K562 (cell line): ENCODE results near the gene GGA3. TPM values are rescaled to one million over a fixed set of nuclear protein-coding genes. Genes with fewer than 3 reads are reported as not detected.

ENCODE experiments used
- ADNP ChIP-seq: fragments of 200-800 bp; sonication (Bioruptor generic); IDR thresholded peaks from 2 replicates; pipeline ENCODE4 v1.6.1; 2016; ENCODE audit warnings: missing genetic modification characterization, missing compliant biosample characterization
- ARID2 ChIP-seq: fragments of 450-650 bp; IDR thresholded peaks from 2 replicates; pipeline ENCODE4 v1.6.1; 2017; ENCODE audit warnings: antibody characterized with exemption, mild to moderate bottlenecking
- ARNT ChIP-seq, 2 experiments: fragments of 450-650 bp; IDR thresholded peaks; 2 replicates each; pipeline ENCODE4 v1.6.1; 2016; ENCODE audit warnings: mild to moderate bottlenecking in 1 of 2
- BRF2 ChIP-seq: IDR thresholded peaks from 3 replicates; pipeline ENCODE4 v1.6.1; 2011; ENCODE audit warnings: borderline replicate concordance, mild to moderate bottlenecking; ENCODE audit not compliant: insufficient read length, insufficient read depth
- CTCFL ChIP-seq: IDR thresholded peaks from 2 replicates; pipeline ENCODE4 v1.6.1; 2011; ENCODE audit warnings: borderline replicate concordance, low read depth, mild to moderate bottlenecking, moderate library complexity, low read length; ENCODE audit not compliant: insufficient read depth, poor library complexity, severe bottlenecking
- HMG20B ChIP-seq: fragments of 250-450 bp; sonication (Bioruptor Pico); IDR thresholded peaks from 2 replicates; pipeline ENCODE4 v1.5.0; 2021; ENCODE audit warnings: mild to moderate bottlenecking
- HNRNPLL ChIP-seq: fragments of 200-400 bp; formaldehyde crosslinking; IDR thresholded peaks from 2 replicates; pipeline ENCODE4 v1.6.1; 2017; ENCODE audit warnings: low read length, low read depth, mild to moderate bottlenecking; ENCODE audit not compliant: poor library complexity, severe bottlenecking
- KAT7 ChIP-seq: sonication (generic); formaldehyde crosslinking; IDR thresholded peaks from 2 replicates; pipeline ENCODE4 v1.8.0; 2022; ENCODE audit warnings: missing genetic modification reagents, mild to moderate bottlenecking, borderline replicate concordance
- KAT8 ChIP-seq: fragments of 450-650 bp; IDR thresholded peaks from 2 replicates; pipeline ENCODE4 v1.6.1; 2016; ENCODE audit warnings: low read depth, mild to moderate bottlenecking
- NCOA2 ChIP-seq, 2 experiments: fragments of 450-650 bp; IDR thresholded peaks; 2 replicates each; pipeline ENCODE4 v1.6.1; 2018; ENCODE audit warnings: mild to moderate bottlenecking in 2 of 2, moderate library complexity in 1 of 2; ENCODE audit not compliant: partially characterized antibody in 2 of 2
- NCOA6 ChIP-seq: fragments of 450-650 bp; IDR thresholded peaks from 2 replicates; pipeline ENCODE4 v1.6.1; 2017; ENCODE audit warnings: mild to moderate bottlenecking
- OTX1 ChIP-seq: fragments of 450-650 bp; formaldehyde crosslinking; IDR thresholded peaks from 2 replicates; pipeline ENCODE4 v1.4.0; 2022; ENCODE audit warnings: mild to moderate bottlenecking
- PREB ChIP-seq: sonication (generic); formaldehyde crosslinking; IDR thresholded peaks from 2 replicates; pipeline ENCODE4 v1.8.1; 2023; ENCODE audit warnings: mild to moderate bottlenecking, missing genetic modification reagents
- PYGO2 ChIP-seq: fragments of 450-650 bp; IDR thresholded peaks from 2 replicates; pipeline ENCODE4 v1.6.1; 2016; ENCODE audit warnings: mild to moderate bottlenecking, missing genetic modification characterization, moderate library complexity, missing compliant biosample characterization
- RBM15 ChIP-seq: fragments of 200-400 bp; formaldehyde crosslinking; IDR thresholded peaks from 2 replicates; pipeline ENCODE4 v1.6.1; 2018; ENCODE audit warnings: mild to moderate bottlenecking, low read length, moderate library complexity; ENCODE audit not compliant: insufficient read depth
- RFX5 ChIP-seq: IDR thresholded peaks from 2 replicates; pipeline ENCODE4 v1.6.1; 2011; ENCODE audit warnings: low read depth, mild to moderate bottlenecking, improper control_type of control experiment, low read length
- SMAD4 ChIP-seq: fragments of 250-450 bp; sonication (Bioruptor Pico); conservative IDR thresholded peaks from 2 replicates; pipeline ENCODE4 v1.8.0; 2021; ENCODE audit warnings: inconsistent platforms, mild to moderate bottlenecking, moderate library complexity
- SMARCC2 ChIP-seq: fragments of 450-650 bp; IDR thresholded peaks from 2 replicates; pipeline ENCODE4 v1.6.1; 2017; ENCODE audit warnings: antibody characterized with exemption, moderate library complexity, mild to moderate bottlenecking, low read depth
- TCF7 ChIP-seq: sonication (generic); IDR thresholded peaks from 2 replicates; pipeline ENCODE4 v1.6.1; 2016; ENCODE audit warnings: antibody characterized with exemption, borderline replicate concordance
- U2AF2 ChIP-seq: fragments of 200-400 bp; formaldehyde crosslinking; optimal IDR thresholded peaks from 2 replicates; pipeline ENCODE3; 2017; ENCODE audit warnings: low read depth, mild to moderate bottlenecking, low read length
- ZFP36 ChIP-seq: fragments of 150-350 bp; IDR thresholded peaks from 2 replicates; pipeline ENCODE4 v1.6.1; 2018; ENCODE audit warnings: low read length, low read depth; ENCODE audit not compliant: partially characterized antibody
- ZFX ChIP-seq: sonication (generic); formaldehyde crosslinking; IDR thresholded peaks from 2 replicates; pipeline ENCODE4 v1.8.0; 2022; ENCODE audit warnings: mild to moderate bottlenecking, missing genetic modification reagents, moderate library complexity
- ZNF316 ChIP-seq: fragments of 450-650 bp; IDR thresholded peaks from 2 replicates; pipeline ENCODE4 v1.6.1; 2016
- ZNF696 ChIP-seq: fragments of 250-450 bp; sonication (Bioruptor Pico); conservative IDR thresholded peaks from 2 replicates; pipeline ENCODE4 v1.4.0; 2020; ENCODE audit warnings: mild to moderate bottlenecking, moderate library complexity
- polyA plus RNA-seq, 8 experiments: library from polyadenylated mRNA; depleted of rRNA in 4 of 8; stranded (reverse) in 5 of 8; unstranded in 3 of 8; fragments of >200 nt; fragmentation: Nextera tagmentation in 2 of 8; fragmentation: Illumina TruSeq in 1 of 8; extraction: Ambion mirVana in 2 of 8; extraction: Trizol in 1 of 8; gene quantifications; 2 replicates each; pipeline versions ENCODE4 v1.2.1 to v1.2.3, GENCODE V29; 2011 to 2014; ENCODE audit warnings: inconsistent platforms in 1 of 8, missing spikeins in 1 of 8
- total RNA-seq, 7 experiments: library from RNA; depleted of rRNA in 6 of 7; stranded (reverse); fragments of >200 nt in 6 of 7; fragmentation: Illumina TruSeq in 2 of 7; extraction: Trizol in 2 of 7; gene quantifications; 2 replicates each; pipeline versions ENCODE4 v1.2.1 to v1.2.3, GENCODE V29; 2011 to 2021; ENCODE audit warnings: low replicate concordance in 1 of 7

GGA3 gene
- total and polyA plus RNA-seq, 9 of the 15 experiments (the other 6 are each of a cell fraction or from before 2014, with no cell fraction given) = 5.7 to 64.9 (median 25.4) TPM

GRCh38 chr17:75261336-75262111 is at the start of gene GGA3, which contains the start of gene MRPS7 (continued):
- no peak for TF ChIP-seq BRF2
- TF ChIP-seq ZFP36 = no peak
- TF ChIP-seq ZNF696 (CRISPR knock-in tag) = no peak
- TF ChIP-seq NCOA2 (IDR thresholded peaks at IDR 0.05; ENCODE audit: partially characterized antibody in 2 of 2) = peak in 1 of 2 experiments; percentile 98
- no peak for TF ChIP-seq RBM15
- peak; percentile 9; the same call in 1 of the 2 replicates for TF ChIP-seq ZNF316
- no peak for TF ChIP-seq NCOA6
- no peak for TF ChIP-seq U2AF2
- TF ChIP-seq ADNP (tag) = no peak
- TF ChIP-seq OTX1 (CRISPR knock-in tag) = no peak
- TF ChIP-seq ZFX (CRISPR knock-in tag) = peak; percentile 83
- TF ChIP-seq ARNT (IDR thresholded peaks at IDR 0.05) = 0 out of 4 replicates have a peak, but pooled peaks of 1 of the 2 experiments have one; percentile 36
- TF ChIP-seq ARID2 = no peak
- no peak for TF ChIP-seq PREB (CRISPR knock-in tag)
- TF ChIP-seq RFX5 = no peak
- TF ChIP-seq HNRNPLL = no peak
- no peak for TF ChIP-seq CTCFL
- no peak for TF ChIP-seq HMG20B
- TF ChIP-seq PYGO2 = no peak
- peak; percentile 43; the same call in 1 of the 2 replicates for TF ChIP-seq KAT8
- TF ChIP-seq TCF7 = no peak
- no peak for TF ChIP-seq SMARCC2
- no peak; the same call in 1 of the 2 replicates for TF ChIP-seq KAT7 (CRISPR knock-in tag)
- TF ChIP-seq SMAD4 = peak; percentile 78
